Upper lobe of left lung (tissue), 6 donors: ENCODE measurements around the gene CIB1. TPM values are rescaled to one million over a fixed set of nuclear protein-coding genes. Genes with fewer than 3 reads are reported as not detected.
A peak's percentile ranks its signal among the peaks of the same experiment; 100 is the strongest.

Experiments
- ATAC-seq, 2 donors: fragments of 200-7000 bp; cut with Tn5 transposase; one replicate each; pipeline ENCODE4 v1.9.1; 2022; ENCODE audit warnings: mild to moderate bottlenecking in 2 of 2, moderate library complexity in 2 of 2; ENCODE audit not compliant: low FRiP score in 2 of 2
- DNase-seq, 2 donors: peaks; one replicate each; pipeline ENCODE4 v3.0.0-alpha.2; 2019 to 2020
- H3K27ac ChIP-seq, 4 donors: fragments of 200-600 bp; sonication (generic); one replicate each; pipeline ENCODE4 v1.5.1; 2016 to 2019
- H3K27me3 ChIP-seq, 4 donors: fragments of 200-600 bp; sonication (generic); one replicate each; pipeline ENCODE4 v1.5.1; 2017 to 2019
- H3K36me3 ChIP-seq, 4 donors: fragments of 200-600 bp; sonication (generic); one replicate each; pipeline ENCODE4 v1.5.1; 2016 to 2019
- H3K4me1 ChIP-seq, 4 donors: fragments of 200-600 bp; sonication (generic); one replicate each; pipeline ENCODE4 v1.5.1; 2018 to 2019
- H3K4me3 ChIP-seq, 4 donors: fragments of 200-600 bp; sonication (generic); one replicate each; pipeline ENCODE4 v1.5.1; 2017 to 2019; ENCODE audit warnings: mild to moderate bottlenecking in 2 of 4, moderate library complexity in 1 of 4
- H3K9me3 ChIP-seq, 4 donors: fragments of 200-600 bp; sonication (generic); one replicate each; pipeline ENCODE4 v1.5.1; 2018 to 2019
- CTCF ChIP-seq, 6 experiments: fragments of 450-650 bp in 4 of 6; fragments of 200-600 bp in 2 of 6; sonication (generic) in 2 of 6; IDR thresholded peaks; one replicate each; pipeline ENCODE4 v1.5.1; 2016 to 2019; ENCODE audit warnings: antibody characterized with exemption in 6 of 6
- EP300 ChIP-seq, 4 donors: sonication (generic); formaldehyde crosslinking; IDR thresholded peaks; one replicate each; pipeline ENCODE4 v1.5.1; 2017; ENCODE audit warnings: antibody characterized with exemption in 4 of 4, control low read depth in 2 of 4
- POLR2A ChIP-seq, 4 donors: fragments of 450-650 bp; IDR thresholded peaks; one replicate each; pipeline ENCODE4 v1.5.1; 2016 to 2017; ENCODE audit warnings: antibody characterized with exemption in 4 of 4, mild to moderate bottlenecking in 2 of 4
- POLR2AphosphoS5 ChIP-seq, 2 donors: sonication (generic); formaldehyde crosslinking; IDR thresholded peaks; one replicate each; pipeline ENCODE4 v1.5.1; 2017; ENCODE audit warnings: antibody characterized with exemption in 2 of 2
- WGBS, 2 donors: methylation state at CpG; one replicate each; pipeline ENCODE4 v1.1.5; 2017 to 2018; 5-methylcytosine and 5-hydroxymethylcytosine counted together
- total RNA-seq, 6 donors: library from RNA; depleted of rRNA in 4 of 6; stranded (reverse); fragments of >200 nt in 4 of 6; gene quantifications; one replicate each; pipeline versions ENCODE4 v1.1.0 to v1.2.1, GENCODE V29; 2016 to 2021
- donor health status: DM: no; HTN: no; CAD: no; lungs with moderate emphysema.
- donor health status: DM: no; HTN: yes; CAD: no; lungs with severe emphysema.

CIB1 gene
- total RNA-seq, 6 donors from 2014 or later: 40.9 to 89.6 (median 75.5) TPM

DNA sequence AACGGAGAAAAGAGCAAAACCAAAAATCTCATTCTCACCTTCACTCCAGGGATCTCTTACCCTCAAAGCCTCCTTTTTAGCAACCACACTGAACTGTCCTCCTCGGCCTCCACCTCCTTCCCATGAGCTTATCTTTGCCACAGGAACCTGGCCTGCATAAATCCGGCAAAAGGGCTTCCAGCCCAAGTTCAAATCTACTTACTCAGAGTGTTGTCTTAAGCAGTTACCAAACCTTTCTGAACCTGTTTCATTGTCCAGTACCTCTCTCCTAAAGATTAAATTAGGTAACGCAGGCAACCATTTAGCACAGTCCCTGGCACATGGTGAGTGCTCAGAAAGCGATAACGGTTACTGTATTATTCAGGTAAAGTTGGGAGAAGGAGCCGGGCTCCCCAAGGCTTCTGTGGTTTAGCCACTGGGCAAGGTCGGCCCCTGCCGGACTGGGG is 777 bp downstream of the CIB1 start:
- ATAC-seq: no peak
- Histone ChIP-seq H3K4me3 (peak overlapping the region; percentile 60 to 99 (median 70)), H3K36me3 (peaks cover 7 to 47% (median 31%) of the 10 kb centered on the region in 4 donors), H3K9me3 (no peaks in the 10 kb centered on the region), H3K4me1 (peaks cover 28 to 46% (median 42%) of the 10 kb centered on the region in 4 donors), H3K27ac (peak overlapping the region; percentile 89 to 97 (median 94)), H3K27me3 (no peaks in the 10 kb centered on the region)
- WGBS, 2 donors: 6 to 9% methylated on average over 9 of the region's 9 CpGs
- no peak for DNase-seq
- peak in 1 of 6 experiments; percentile 52 for TF ChIP-seq CTCF (IDR thresholded peaks at IDR 0.05)
- TF ChIP-seq POLR2AphosphoS5 (IDR thresholded peaks at IDR 0.05): no peak

DNA sequence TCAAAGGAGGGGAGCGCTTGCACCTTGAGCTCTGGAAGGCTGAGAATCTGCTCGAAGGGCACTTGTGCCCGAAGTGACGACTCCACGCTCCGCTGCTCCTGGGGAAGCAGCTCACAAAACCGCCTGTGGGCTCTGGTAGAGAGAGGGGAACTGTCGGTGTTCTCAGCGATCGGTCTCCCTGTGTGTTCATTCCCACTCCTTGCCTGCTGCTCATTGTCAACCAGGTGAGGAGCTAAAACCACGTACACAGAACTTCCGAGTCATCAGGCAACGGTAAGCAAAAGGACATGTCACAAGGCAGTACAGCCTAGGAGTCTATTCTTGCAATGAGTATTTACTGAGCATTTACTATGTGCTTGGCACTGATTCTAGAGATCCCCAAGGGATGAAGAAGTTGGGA is 1.5 kb downstream of the CIB1 start:
- no peaks in the 10 kb centered on the region for H3K9me3 ChIP-seq
- ATAC-seq (no peak), DNase-seq (no peak)
- H3K27ac ChIP-seq: peak overlapping the region in 2 of 4 donors; percentile 89 to 97
- H3K4me1 ChIP-seq: peaks cover 28 to 46% (median 42%) of the 10 kb centered on the region in 4 donors
- TF ChIP-seq POLR2A (IDR thresholded peaks at IDR 0.05): no peak
- TF ChIP-seq EP300 (IDR thresholded peaks at IDR 0.05): no peak
- no peak for TF ChIP-seq CTCF (IDR thresholded peaks at IDR 0.05)
- no peak for TF ChIP-seq POLR2AphosphoS5 (IDR thresholded peaks at IDR 0.05)
- H3K36me3 ChIP-seq: peaks cover 12 to 47% (median 36%) of the 10 kb centered on the region in 4 donors
- no peaks in the 10 kb centered on the region for H3K27me3 ChIP-seq
- WGBS, 2 donors: 83 to 94% methylated on average over 13 of the region's 13 CpGs
- peak overlapping the region in 3 of 4 donors; percentile 62 to 99 (median 78) for H3K4me3 ChIP-seq

DNA sequence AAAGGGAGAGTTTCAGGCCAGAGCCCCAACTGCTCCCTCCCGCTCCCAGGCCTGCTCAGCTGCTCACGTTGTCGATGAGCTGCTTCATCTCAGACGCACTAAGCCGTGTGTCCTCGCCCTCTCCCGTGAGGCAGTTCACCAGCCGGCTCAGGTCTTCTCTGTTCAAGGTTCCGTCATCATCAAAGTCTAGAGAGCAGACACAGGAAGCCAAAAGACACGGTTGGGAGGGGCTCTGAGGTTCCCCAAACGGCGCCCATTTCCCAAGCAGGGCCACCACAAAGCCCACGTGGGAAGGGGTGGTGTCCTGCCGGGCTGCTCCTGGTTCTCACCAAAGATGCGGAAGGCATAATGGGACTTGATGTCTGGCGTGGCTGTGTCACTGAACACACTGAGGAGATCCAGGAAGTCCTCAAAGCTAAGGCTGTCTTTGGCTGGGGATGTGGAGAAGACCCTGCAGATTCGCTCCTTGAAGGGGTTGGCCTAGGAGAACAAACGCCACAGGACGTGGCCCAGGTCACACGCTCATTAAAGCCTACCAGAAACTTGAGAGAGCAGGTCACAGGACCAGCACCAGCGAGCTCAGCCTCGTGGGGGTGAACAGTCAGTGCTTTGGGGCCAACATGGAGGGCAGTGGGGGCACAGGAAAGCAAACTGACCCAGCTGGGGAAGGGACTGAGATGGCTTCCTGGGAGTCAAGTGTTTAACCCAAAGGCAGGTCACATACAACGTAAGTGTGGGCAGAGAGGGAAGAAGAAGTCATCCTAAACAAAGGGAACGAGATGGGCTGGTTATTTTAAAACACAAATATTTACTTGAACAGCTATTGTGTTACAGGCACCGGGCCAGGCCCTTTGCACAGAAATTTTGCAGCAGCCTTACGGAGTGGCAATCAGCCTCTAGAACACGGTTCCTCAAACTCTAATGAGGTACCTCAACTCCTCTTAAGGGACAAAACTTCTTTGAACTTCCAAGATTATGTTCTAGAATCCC is 2.4 kb downstream of the CIB1 start:
- peak in 1 of 2 donors; percentile 80 for DNase-seq
- H3K27ac ChIP-seq: peak overlapping the region; percentile 42 to 97 (median 86)

GRCh38 chr15:90230610-90231009 is 3.1 kb downstream of the CIB1 start:
- H3K27me3 ChIP-seq: no peaks in the 10 kb centered on the region
- no peaks in the 10 kb centered on the region for H3K9me3 ChIP-seq
- peaks cover 28 to 49% (median 44%) of the 10 kb centered on the region in 4 donors for H3K4me1 ChIP-seq
- TF ChIP-seq POLR2A (IDR thresholded peaks at IDR 0.05): no peak
- TF ChIP-seq CTCF (IDR thresholded peaks at IDR 0.05): no peak
- no peak for TF ChIP-seq POLR2AphosphoS5 (IDR thresholded peaks at IDR 0.05)
- no peak for TF ChIP-seq EP300 (IDR thresholded peaks at IDR 0.05)
- no peak for DNase-seq
- H3K4me3 ChIP-seq: peak overlapping the region in 1 of 4 donors; percentile 5
- 87 to 91% methylated on average over 5 to 8 of the region's 8 CpGs for WGBS, 2 donors
- no peak for ATAC-seq
- H3K27ac ChIP-seq: peak overlapping the region; percentile 42 to 97 (median 86)
- H3K36me3 ChIP-seq: peaks cover 14 to 62% (median 46%) of the 10 kb centered on the region in 4 donors

More for the DNA sequence above, 2.4 kb downstream of the CIB1 start:
- Histone ChIP-seq H3K27me3 (no peaks in the 10 kb centered on the region), H3K4me3 (peak overlapping the region in 1 of 4 donors; percentile 78), H3K4me1 (peaks cover 28 to 46% (median 42%) of the 10 kb centered on the region in 4 donors), H3K9me3 (no peaks in the 10 kb centered on the region), H3K36me3 (peaks cover 14 to 55% (median 41%) of the 10 kb centered on the region in 4 donors)
- no peak for ATAC-seq
- 57 to 58% methylated on average over 16 to 27 of the region's 27 CpGs for WGBS, 2 donors
- peak in 2 of 4 donors; percentile 17 to 52 for TF ChIP-seq POLR2A (IDR thresholded peaks at IDR 0.05)
- peak; percentile 33 to 48 for TF ChIP-seq POLR2AphosphoS5 (IDR thresholded peaks at IDR 0.05)
- no peak for TF ChIP-seq EP300 (IDR thresholded peaks at IDR 0.05)

DNA sequence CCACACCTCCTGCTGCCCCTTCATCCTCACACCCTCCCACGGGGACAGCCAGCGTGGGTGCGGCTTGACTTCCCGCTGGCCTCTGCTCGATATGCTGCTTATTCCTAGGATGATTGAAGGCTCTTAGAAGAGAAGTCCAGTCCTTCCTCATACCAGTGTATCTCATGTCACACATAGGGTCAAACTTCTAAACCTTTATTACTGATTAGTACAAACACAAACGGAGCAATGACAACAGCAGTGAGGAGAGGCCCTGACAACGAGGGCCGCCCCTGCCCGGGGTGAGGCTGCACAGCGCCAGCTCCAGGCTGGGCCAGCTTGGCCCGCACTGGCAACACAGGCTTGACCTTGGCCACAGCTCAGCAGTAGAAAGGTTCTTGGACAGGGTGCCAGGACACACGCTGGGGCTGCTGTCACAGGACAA is 3.7 kb downstream of the CIB1 start:
- no peaks in the 10 kb centered on the region for H3K27me3 ChIP-seq
- peak overlapping the region in 3 of 4 donors; percentile 42 to 97 (median 84) for H3K27ac ChIP-seq
- ATAC-seq (no peak), DNase-seq (no peak)
- H3K4me1 ChIP-seq: peaks cover 28 to 49% (median 43%) of the 10 kb centered on the region in 4 donors
- H3K36me3 ChIP-seq: peaks cover 14 to 67% (median 51%) of the 10 kb centered on the region in 4 donors
- H3K4me3 ChIP-seq: no peak overlapping the region
- H3K9me3 ChIP-seq: no peaks in the 10 kb centered on the region
- 75 to 76% methylated on average over 12 of the region's 12 CpGs for WGBS, 2 donors
- no peak for TF ChIP-seq CTCF (IDR thresholded peaks at IDR 0.05)
- TF ChIP-seq EP300 (IDR thresholded peaks at IDR 0.05): no peak
- TF ChIP-seq POLR2A (IDR thresholded peaks at IDR 0.05): no peak
- no peak for TF ChIP-seq POLR2AphosphoS5 (IDR thresholded peaks at IDR 0.05)
